HFF-Myc (cell line): ENCODE measurements around the gene NR3C1.

Experiments used
- DNase-seq: peaks from one replicate; pipeline ENCODE4 v3.0.0-alpha.2; 2011; ENCODE audit warnings: low read depth; ENCODE audit errors: extremely low read depth
- H3K4me3 ChIP-seq: replicated peaks from 2 replicates; pipeline ENCODE4 v1.5.1; 2011; ENCODE audit warnings: low read depth, mild to moderate bottlenecking, control low read depth, low read length
- TF ChIP-seq, protein P1 (sequence below): IDR thresholded peaks from 2 replicates; pipeline ENCODE4 v1.5.1; 2012; ENCODE audit warnings: mild to moderate bottlenecking, low read depth, low read length, control low read depth; ENCODE audit errors: missing control alignments

Gene NR3C1

GRCh38 chr5:143395638-143396352 is 7.7 kb downstream of the NR3C1 start:
- TF ChIP-seq, protein P1, sequence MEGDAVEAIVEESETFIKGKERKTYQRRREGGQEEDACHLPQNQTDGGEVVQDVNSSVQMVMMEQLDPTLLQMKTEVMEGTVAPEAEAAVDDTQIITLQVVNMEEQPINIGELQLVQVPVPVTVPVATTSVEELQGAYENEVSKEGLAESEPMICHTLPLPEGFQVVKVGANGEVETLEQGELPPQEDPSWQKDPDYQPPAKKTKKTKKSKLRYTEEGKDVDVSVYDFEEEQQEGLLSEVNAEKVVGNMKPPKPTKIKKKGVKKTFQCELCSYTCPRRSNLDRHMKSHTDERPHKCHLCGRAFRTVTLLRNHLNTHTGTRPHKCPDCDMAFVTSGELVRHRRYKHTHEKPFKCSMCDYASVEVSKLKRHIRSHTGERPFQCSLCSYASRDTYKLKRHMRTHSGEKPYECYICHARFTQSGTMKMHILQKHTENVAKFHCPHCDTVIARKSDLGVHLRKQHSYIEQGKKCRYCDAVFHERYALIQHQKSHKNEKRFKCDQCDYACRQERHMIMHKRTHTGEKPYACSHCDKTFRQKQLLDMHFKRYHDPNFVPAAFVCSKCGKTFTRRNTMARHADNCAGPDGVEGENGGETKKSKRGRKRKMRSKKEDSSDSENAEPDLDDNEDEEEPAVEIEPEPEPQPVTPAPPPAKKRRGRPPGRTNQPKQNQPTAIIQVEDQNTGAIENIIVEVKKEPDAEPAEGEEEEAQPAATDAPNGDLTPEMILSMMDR: no peak
- H3K4me3 ChIP-seq: no peak overlapping the region
- no peak for DNase-seq

DNA sequence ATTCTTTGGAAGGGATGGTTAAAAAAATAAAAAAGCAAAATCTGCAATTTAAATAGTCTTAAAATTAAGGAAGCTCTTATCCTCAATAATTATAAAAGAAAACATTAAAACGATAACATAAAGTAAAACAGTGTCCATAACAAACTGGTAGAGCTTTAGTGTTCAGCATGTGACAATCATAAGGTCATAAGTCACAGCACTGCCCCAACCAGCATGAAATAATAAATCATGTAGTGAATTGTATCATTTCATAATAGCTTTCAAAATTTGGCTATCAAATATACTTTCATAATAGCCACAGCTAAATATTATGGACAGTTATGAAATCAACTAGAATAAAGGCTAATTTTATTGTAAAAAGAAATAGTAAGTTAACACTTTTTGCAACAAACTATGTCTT is 10.0 kb downstream of the NR3C1 start:
- DNase-seq: no peak
- no peak overlapping the region for H3K4me3 ChIP-seq
- TF ChIP-seq, protein P1: no peak

- TF ChIP-seq, protein P1: no peak
- DNase-seq: no peak
- no peak overlapping the region for H3K4me3 ChIP-seq
These were observed 12.5 kb downstream of the NR3C1 start for GRCh38 chr5:143390941-143391340.

GRCh38 chr5:143390258-143390657 is 13.2 kb downstream of the NR3C1 start:
- TF ChIP-seq, protein P1: no peak
- no peak for DNase-seq
- H3K4me3 ChIP-seq: no peak overlapping the region

GRCh38 chr5:143386725-143387124 is 16.8 kb downstream of the NR3C1 start:
- no peak for DNase-seq
- no peak overlapping the region for H3K4me3 ChIP-seq
- TF ChIP-seq, protein P1: no peak

DNA sequence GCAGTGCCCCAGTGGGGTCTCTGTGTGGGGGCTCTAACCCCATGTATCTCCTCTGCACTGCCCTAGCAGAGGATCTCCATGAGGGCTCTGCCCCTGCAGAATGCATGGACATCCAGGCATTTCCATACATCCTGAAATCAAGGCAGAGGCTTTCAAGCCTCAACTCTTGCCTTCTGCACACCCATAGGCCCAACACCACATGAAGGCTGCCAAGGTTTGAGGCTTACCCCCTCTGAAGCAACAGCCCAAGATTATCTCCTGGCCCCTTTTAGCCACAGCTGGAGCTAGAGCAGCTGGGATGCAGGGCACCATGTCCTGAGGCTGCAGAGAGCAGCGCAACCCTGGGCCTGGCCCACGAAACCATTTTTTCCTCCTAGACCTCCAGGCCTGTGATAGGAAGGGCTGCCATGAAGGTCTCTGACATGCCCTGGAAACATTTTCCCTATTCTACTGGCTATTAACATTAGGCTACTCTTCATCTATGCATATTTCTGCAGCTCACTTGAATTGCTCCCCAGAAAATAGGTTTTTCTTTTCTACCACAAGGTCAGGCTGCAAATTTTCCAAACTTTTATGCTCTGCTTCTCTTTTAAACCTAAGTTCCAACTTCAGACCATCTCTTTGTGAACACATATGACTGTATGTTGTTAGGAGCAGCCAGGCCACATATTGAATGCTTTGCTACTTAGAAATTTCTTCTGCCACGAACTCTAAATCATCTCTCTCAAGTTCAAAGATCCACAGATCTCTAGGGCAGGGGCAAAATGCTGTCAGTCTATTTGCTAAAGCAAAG is 18.4 kb downstream of the NR3C1 start:
- TF ChIP-seq, protein P1: no peak
- DNase-seq: no peak
- no peak overlapping the region for H3K4me3 ChIP-seq

- H3K4me3 ChIP-seq: no peak overlapping the region
- no peak for DNase-seq
- TF ChIP-seq, protein P1: no peak
These were observed 19.5 kb downstream of the NR3C1 start for GRCh38 chr5:143383988-143384387.
